ENCODE results near the gene PCK2. TPM values are rescaled to one million over a fixed set of nuclear protein-coding genes. Genes with fewer than 3 reads are reported as not detected.

Gene PCK2
- total and polyA plus RNA-seq, 2 of the 8 experiments (the other 6 are each of a cell fraction or from before 2014, with no cell fraction given), result 81.9 to 115 TPM

DNA sequence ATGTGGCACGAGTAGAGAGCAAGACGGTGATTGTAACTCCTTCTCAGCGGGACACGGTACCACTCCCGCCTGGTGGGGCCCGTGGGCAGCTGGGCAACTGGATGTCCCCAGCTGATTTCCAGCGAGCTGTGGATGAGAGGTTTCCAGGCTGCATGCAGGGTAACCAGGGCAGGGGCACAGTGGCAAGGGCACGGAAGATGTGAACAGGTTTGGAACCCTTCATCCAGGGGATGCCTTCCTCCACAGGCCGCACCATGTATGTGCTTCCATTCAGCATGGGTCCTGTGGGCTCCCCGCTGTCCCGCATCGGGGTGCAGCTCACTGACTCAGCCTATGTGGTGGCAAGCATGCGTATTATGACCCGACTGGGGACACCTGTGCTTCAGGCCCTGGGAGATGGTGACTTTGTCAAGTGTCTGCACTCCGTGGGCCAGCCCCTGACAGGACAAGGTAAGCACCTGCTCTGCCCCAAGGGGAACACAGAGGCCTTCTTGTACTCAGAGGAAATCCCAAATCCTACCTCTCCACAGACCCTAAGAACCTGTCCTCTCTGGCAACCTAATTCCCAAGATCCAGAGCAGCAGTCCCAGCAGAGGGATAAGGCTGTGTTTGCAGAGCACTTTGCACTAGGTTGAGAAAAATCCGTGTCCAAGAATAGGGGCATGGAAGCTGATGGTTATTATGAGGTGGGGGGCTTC lies 4.3 kb downstream of the PCK2 start:
- DNase-seq (ENCODE audit: low read depth in 1 of 2, low spot score in 2 of 2) (no peak), FAIRE-seq (no peak)
- H3K27me3 ChIP-seq (replicated peaks in 1 of 4; ENCODE audit: control insufficient read depth in 3 of 4, extremely low read depth in 1 of 4, insufficient read depth in 3 of 4, low read length in 3 of 4), result no peaks in the 10 kb centered on the region
- no peak for TF ChIP-seq POLR2AphosphoS5 (IDR thresholded peaks at IDR 0.05; ENCODE audit: low read depth, low read length)
- TF ChIP-seq, protein P1, sequence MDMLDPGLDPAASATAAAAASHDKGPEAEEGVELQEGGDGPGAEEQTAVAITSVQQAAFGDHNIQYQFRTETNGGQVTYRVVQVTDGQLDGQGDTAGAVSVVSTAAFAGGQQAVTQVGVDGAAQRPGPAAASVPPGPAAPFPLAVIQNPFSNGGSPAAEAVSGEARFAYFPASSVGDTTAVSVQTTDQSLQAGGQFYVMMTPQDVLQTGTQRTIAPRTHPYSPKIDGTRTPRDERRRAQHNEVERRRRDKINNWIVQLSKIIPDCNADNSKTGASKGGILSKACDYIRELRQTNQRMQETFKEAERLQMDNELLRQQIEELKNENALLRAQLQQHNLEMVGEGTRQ (IDR thresholded peaks at IDR 0.05; ENCODE audit: low read length), result no peak
- H2BK12ac ChIP-seq (ENCODE audit: low read depth, low read length), result no peak overlapping the region
- no peak overlapping the region for H3K4ac ChIP-seq (replicated peaks; ENCODE audit: insufficient read length, low read depth, low read length)
- H2BK20ac ChIP-seq (ENCODE audit: low read length), result no peak overlapping the region
- no peak overlapping the region for H2BK15ac ChIP-seq (ENCODE audit: low read length)
- ChIA-PET POLR2A (ENCODE audit: partially characterized antibody) (interaction anchor here (0.8 to 23.9 kb wide), 9 partner anchors 7 to 82 kb away, joined by 3 to 626 read pairs (median 4); partner anchors contain the start of genes CPNE6, DCAF11, EMC9 and NRL), CTCF (ENCODE audit: partially characterized antibody) (interaction anchor here (0.6 to 12.8 kb wide), 6 partner anchors 8 to 707 kb away, joined by 3 to 316 read pairs (median 4); partner anchors contain the start of gene CPNE6)
- no peak overlapping the region for H3K23ac ChIP-seq (ENCODE audit: insufficient read length)
- no peak overlapping the region for H2BK5ac ChIP-seq (ENCODE audit: low read depth, low read length)
- no peak overlapping the region for H2AFZ ChIP-seq (ENCODE audit: low read length)
- no peak overlapping the region for H4K91ac ChIP-seq (replicated peaks; ENCODE audit: insufficient read length, low read length)
- peak overlapping the region; percentile 45 for H4K8ac ChIP-seq (ENCODE audit: extremely low read depth, insufficient read depth, low read length)
- H3K27ac ChIP-seq (ENCODE audit: low read depth, low read length), result no peak overlapping the region
- peaks cover 5% of the 10 kb centered on the region for H3K79me1 ChIP-seq (ENCODE audit: low read depth, low read length)
- no peak overlapping the region for H4K5ac ChIP-seq (ENCODE audit: insufficient read length, low read depth, low read length)
- no peak overlapping the region for H2AK5ac ChIP-seq (ENCODE audit: low read depth, low read length)
- H3K9ac ChIP-seq (replicated peaks in 1 of 4; ENCODE audit: extremely low read depth in 1 of 4, low read depth in 3 of 4, low read length in 3 of 4), result no peak overlapping the region
- H3K4me2 ChIP-seq (ENCODE audit: insufficient read depth in 1 of 2, low read depth in 2 of 2, low read length in 2 of 2), result no peak overlapping the region
- no peak overlapping the region for H3K4me3 ChIP-seq (ENCODE audit: extremely low read depth in 1 of 4, insufficient read depth in 2 of 4, low read depth in 3 of 4, low read length in 4 of 4)
- H3K9me3 ChIP-seq (ENCODE audit: insufficient read depth in 2 of 2, low read depth in 1 of 2, low read length in 1 of 2), result no peaks in the 10 kb centered on the region; a peak in 1 of 4 replicates
- H3K36me3 ChIP-seq (ENCODE audit: control insufficient read depth in 2 of 4, insufficient read depth in 4 of 4, low read length in 3 of 4), result peaks cover 9 to 63% (median 39%) of the 10 kb centered on the region in 4 experiments; a peak in 7 of 8 replicates
- H3K18ac ChIP-seq (ENCODE audit: extremely low read depth, low read length), result no peak overlapping the region
- no peak overlapping the region for H3K56ac ChIP-seq (replicated peaks; ENCODE audit: insufficient read length, low read depth, low read length)
- H3K23me2 ChIP-seq (ENCODE audit: low read depth, low read length), result peaks cover 8% of the 10 kb centered on the region
- WGBS, 2 experiments (ENCODE audit: extremely low coverage in 1 of 2, insufficient coverage in 1 of 2, insufficient read length in 1 of 2, insufficient replicate concordance in 2 of 2, low coverage in 1 of 2, low lambda C conversion rate in 2 of 2, missing lambda C conversion rate in 1 of 2), result 94% methylated on average over 16 of the region's 16 CpGs; no CpG with 5 or more reads in 1 of the 2 experiments
- H3K14ac ChIP-seq (ENCODE audit: insufficient read length), result no peak overlapping the region
- H2BK120ac ChIP-seq (replicated peaks; ENCODE audit: low read depth, low read length), result no peak overlapping the region
- H4K20me1 ChIP-seq (replicated peaks in 1 of 2; ENCODE audit: control insufficient read depth in 1 of 2, insufficient read depth in 2 of 2, low read length in 2 of 2), result peaks cover 7 to 11% of the 10 kb centered on the region in 2 experiments
- H3K79me2 ChIP-seq (ENCODE audit: control insufficient read depth in 1 of 2, insufficient read depth in 2 of 2, low read length in 2 of 2), result peaks cover 0 to 21% of the 10 kb centered on the region in 2 experiments; a peak in 2 of 4 replicates
- H3K4me1 ChIP-seq (replicated peaks in 1 of 4; ENCODE audit: control insufficient read depth in 3 of 4, insufficient read depth in 4 of 4, low read length in 3 of 4), result peaks cover 4 to 13% (median 7%) of the 10 kb centered on the region in 4 experiments

Measured in H1 (cell line).